Neutrophil (primary cell): ENCODE measurements around the gene NDUFAF4.

Experiments
- H3K27ac ChIP-seq: fragments of 200-600 bp; sonication (generic); 2 replicates; pipeline ENCODE4 v1.5.1; 2016; ENCODE audit warnings: mild to moderate bottlenecking, moderate library complexity
- H3K27me3 ChIP-seq: fragments of 200-600 bp; sonication (generic); 2 replicates; pipeline ENCODE4 v1.6.0; 2016; ENCODE audit warnings: mild to moderate bottlenecking
- H3K36me3 ChIP-seq: fragments of 200-600 bp; sonication (generic); 2 replicates; pipeline ENCODE4 v1.5.1; 2017
- H3K4me1 ChIP-seq, 2 experiments: fragments of 200-600 bp in 1 of 2; sonication (generic) in 1 of 2; 1 replicate in 1 of 2; 2 replicates in 1 of 2; pipeline versions ENCODE4 v1.5.1 to v1.6.1; 2013 to 2016; ENCODE audit warnings: low read depth in 1 of 2, low read length in 1 of 2, mild to moderate bottlenecking in 1 of 2, moderate library complexity in 1 of 2; ENCODE audit not compliant: control insufficient read depth in 1 of 2, insufficient read depth in 1 of 2
- H3K4me3 ChIP-seq, 2 experiments: fragments of 200-600 bp in 1 of 2; sonication (generic) in 1 of 2; 1 replicate in 1 of 2; 2 replicates in 1 of 2; pipeline ENCODE4 v1.5.1; 2013 to 2016; ENCODE audit warnings: low read depth in 1 of 2, low read length in 1 of 2, mild to moderate bottlenecking in 1 of 2, moderate library complexity in 1 of 2
- H3K9me3 ChIP-seq: fragments of 200-600 bp; sonication (generic); 2 replicates; pipeline ENCODE4 v1.5.1; 2016
- CTCF ChIP-seq: fragments of 200-600 bp; sonication (generic); IDR thresholded peaks from 2 replicates; pipeline ENCODE4 v1.5.1; 2016; ENCODE audit warnings: antibody characterized with exemption

NDUFAF4 gene

DNA sequence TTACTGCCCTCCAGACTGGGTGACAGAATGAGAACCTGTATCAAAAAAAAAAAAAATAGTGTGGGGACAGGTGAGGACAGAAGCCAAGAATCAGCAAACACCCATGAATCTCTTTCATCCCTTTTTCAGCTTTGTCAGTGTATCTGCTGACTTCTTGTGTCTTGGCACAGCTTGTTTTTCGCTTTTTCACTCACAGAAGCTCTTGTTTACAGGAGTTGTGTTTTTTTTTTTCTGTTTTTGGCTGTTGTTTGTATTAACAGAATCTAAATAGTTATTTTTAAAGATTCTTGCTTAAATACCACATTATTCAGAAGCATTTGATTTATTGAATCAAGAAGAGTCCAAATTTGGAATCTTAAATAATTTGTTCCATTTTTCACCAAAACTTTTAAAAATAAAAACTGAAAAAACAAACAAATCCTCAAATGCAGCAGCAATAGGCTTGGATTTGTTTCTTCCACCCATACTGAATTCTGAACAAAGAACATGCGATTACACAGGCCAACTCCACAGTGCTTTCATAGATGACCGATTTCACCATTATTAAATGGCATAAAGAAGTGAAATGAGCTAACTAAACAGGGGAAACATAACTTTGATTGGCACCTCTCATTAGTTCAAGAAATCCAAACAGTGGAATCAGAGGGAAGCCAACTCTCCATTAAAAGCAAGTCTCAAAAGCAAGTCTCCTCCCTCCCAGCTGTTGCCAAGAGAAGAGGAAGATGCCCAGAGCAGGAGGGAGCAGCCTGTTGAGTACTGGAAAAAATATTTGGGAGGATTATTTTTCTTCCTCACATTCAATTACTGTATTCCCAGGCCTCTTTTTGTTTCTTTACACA is 33.3 kb downstream of the NDUFAF4 start:
- no peak overlapping the region for H3K4me3 ChIP-seq
- H3K27ac ChIP-seq: no peak overlapping the region
- no peaks in the 10 kb centered on the region for H3K4me1 ChIP-seq
- no peak for TF ChIP-seq CTCF
- H3K9me3 ChIP-seq: no peaks in the 10 kb centered on the region
- peaks cover 13% of the 10 kb centered on the region for H3K27me3 ChIP-seq
- no peaks in the 10 kb centered on the region for H3K36me3 ChIP-seq

- Histone ChIP-seq H3K4me3 (no peak overlapping the region), H3K27ac (no peak overlapping the region), H3K36me3 (no peaks in the 10 kb centered on the region), H3K9me3 (no peaks in the 10 kb centered on the region), H3K27me3 (peaks cover 13% of the 10 kb centered on the region), H3K4me1 (no peaks in the 10 kb centered on the region)
- TF ChIP-seq CTCF: no peak
These were observed 35.1 kb downstream of the NDUFAF4 start for GRCh38 chr6:96862560-96862959.

DNA sequence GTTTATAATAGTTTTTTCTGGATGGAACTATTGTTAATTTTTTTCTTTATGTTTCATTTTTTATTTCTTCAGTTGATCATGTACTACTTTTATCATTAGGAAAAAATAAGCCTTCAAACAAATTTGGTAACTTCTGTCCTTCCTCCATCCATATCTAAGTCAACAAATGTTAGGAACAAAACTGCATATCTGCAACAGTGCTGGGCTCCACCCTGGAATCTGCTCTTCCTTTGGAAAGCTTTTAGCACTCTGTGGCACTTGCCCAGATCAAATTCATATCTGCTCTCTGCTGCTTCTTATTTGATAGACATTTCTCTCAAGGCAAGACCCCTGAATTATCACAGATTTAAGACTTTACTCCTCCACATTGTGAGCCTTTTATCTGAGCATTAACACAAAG is 36.1 kb downstream of the NDUFAF4 start:
- Histone ChIP-seq H3K27me3 (peaks cover 12% of the 10 kb centered on the region), H3K36me3 (no peaks in the 10 kb centered on the region), H3K4me3 (no peak overlapping the region), H3K27ac (no peak overlapping the region), H3K9me3 (no peaks in the 10 kb centered on the region), H3K4me1 (no peaks in the 10 kb centered on the region)
- TF ChIP-seq CTCF: no peak

DNA sequence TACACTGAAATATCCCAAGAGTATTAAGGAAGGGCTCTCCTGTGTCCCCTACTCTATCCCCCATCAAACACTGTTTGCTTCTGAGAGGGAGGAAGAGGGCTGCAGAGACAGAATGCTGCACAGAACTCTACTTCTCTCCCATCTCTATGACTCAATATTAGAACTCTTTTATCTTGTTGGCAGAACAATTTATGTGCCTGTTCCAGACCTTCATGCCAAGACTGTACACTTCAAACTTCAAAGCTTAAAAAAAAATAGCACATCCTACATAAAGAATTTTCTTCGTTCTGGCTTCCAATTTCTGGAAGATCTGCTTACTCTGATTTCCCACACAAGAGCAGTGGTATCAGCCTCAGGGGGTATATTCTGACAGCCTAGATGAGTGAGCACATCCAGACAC is 40.8 kb downstream of the NDUFAF4 start:
- H3K27me3 ChIP-seq: no peaks in the 10 kb centered on the region
- H3K4me1 ChIP-seq: no peaks in the 10 kb centered on the region
- no peak overlapping the region for H3K27ac ChIP-seq
- H3K36me3 ChIP-seq: no peaks in the 10 kb centered on the region
- H3K4me3 ChIP-seq: no peak overlapping the region
- TF ChIP-seq CTCF: no peak
- no peaks in the 10 kb centered on the region for H3K9me3 ChIP-seq

DNA sequence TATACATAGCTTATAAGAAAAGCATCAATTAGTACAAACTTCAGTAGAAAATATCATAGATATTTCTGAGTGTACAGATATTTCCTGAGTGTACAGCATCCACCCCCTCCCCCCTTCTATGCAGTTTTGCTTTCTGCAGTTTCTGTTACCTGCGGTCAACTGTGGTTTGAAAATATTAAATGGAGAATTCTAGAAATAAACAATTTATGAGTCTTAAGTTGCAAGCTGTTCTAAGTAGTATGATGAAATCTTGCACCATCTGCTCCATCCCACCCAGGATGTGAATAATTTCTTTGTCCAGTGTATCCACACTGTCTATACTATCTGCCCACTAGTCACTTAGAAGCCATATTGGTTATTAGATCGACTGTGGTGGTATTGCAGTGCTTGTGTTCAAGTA is 44.6 kb downstream of the NDUFAF4 start:
- no peak overlapping the region for H3K4me3 ChIP-seq
- no peaks in the 10 kb centered on the region for H3K27me3 ChIP-seq
- H3K9me3 ChIP-seq: no peaks in the 10 kb centered on the region
- no peaks in the 10 kb centered on the region for H3K4me1 ChIP-seq
- TF ChIP-seq CTCF: no peak
- no peak overlapping the region for H3K27ac ChIP-seq
- H3K36me3 ChIP-seq: no peaks in the 10 kb centered on the region
